H7 (cell line): ENCODE data around the gene GGPS1. TPM values are rescaled to one million over a fixed set of nuclear protein-coding genes. Genes with fewer than 3 reads are reported as not detected.
"Not testable (repeated sequence)": the region's sequence is repeated elsewhere in the genome, so short reads cannot be mapped to it uniquely, and the experiment has no call there.

Source experiments
- DNase-seq: peaks from one replicate; pipeline ENCODE4 v3.0.0; 2012
- H3K27me3 ChIP-seq: 2 replicates; pipeline ENCODE4 v1.6.0; 2011; ENCODE audit warnings: mild to moderate bottlenecking, low read length; ENCODE audit not compliant: control insufficient read depth, insufficient read depth
- H3K36me3 ChIP-seq: replicated peaks from 2 replicates; pipeline ENCODE4 v1.5.1; 2011; ENCODE audit warnings: low read length; ENCODE audit not compliant: control insufficient read depth, insufficient read depth
- H3K4me3 ChIP-seq: 2 replicates; pipeline ENCODE4 v1.5.1; 2011; ENCODE audit warnings: low read depth, mild to moderate bottlenecking, control low read depth, low read length, moderate library complexity; ENCODE audit not compliant: insufficient read depth
- total RNA-seq: library from RNA; depleted of rRNA; stranded (reverse); fragments of >200 nt; shearing (Covaris generic); gene quantifications from 2 replicates; pipeline ENCODE4 v1.2.3, GENCODE V29; 2014; rRNA removed

GGPS1 gene
- total RNA-seq, 1 experiment from 2014 or later, result 52.5 TPM

- not testable (repeated sequence) for DNase-seq, H3K36me3 ChIP-seq, H3K27me3 ChIP-seq, H3K4me3 ChIP-seq
These were observed 53.8 kb downstream of the GGPS1 start for GRCh38 chr1:235381955-235382739.

- H3K27me3 ChIP-seq, DNase-seq, H3K4me3 ChIP-seq, H3K36me3 ChIP-seq: not testable (repeated sequence)
These were observed 57.3 kb downstream of the GGPS1 start for GRCh38 chr1:235385633-235386032.

- no peak for DNase-seq
- no peaks in the 10 kb centered on the region for H3K27me3 ChIP-seq
- H3K4me3 ChIP-seq, result no peak overlapping the region
- no peaks in the 10 kb centered on the region for H3K36me3 ChIP-seq
These were observed 63.5 kb downstream of the GGPS1 start for GRCh38 chr1:235391874-235392273.

Other genes starting within 250 kb of the GGPS1 start
- gene TOMM20, start 199.7 kb upstream of the GGPS1 start, total RNA-seq, result 172 and 214 TPM in 2 replicates
- 101 and 105 TPM in 2 replicates for gene RBM34, start 167.3 kb upstream of the GGPS1 start, total RNA-seq
- gene ARID4B, start 391 bp upstream of the GGPS1 start, total RNA-seq, result 16.0 and 27.0 TPM in 2 replicates
- gene TBCE, start 38.9 kb downstream of the GGPS1 start, total RNA-seq, result 28.8 and 31.0 TPM in 2 replicates
- 38.2 and 39.5 TPM in 2 replicates for gene B3GALNT2, start 175.9 kb downstream of the GGPS1 start, total RNA-seq